HEK293 (cell line): Measurements from ENCODE around the gene CCP110.

Experiments
- ZNF658 ChIP-seq: fragments of 450-650 bp; formaldehyde crosslinking; IDR thresholded peaks from 2 replicates; pipeline ENCODE4; 2016; ENCODE audit warnings: missing biosample characterization, missing genetic modification characterization
- TF ChIP-seq, protein P1 (sequence below): fragments of 450-650 bp; formaldehyde crosslinking; IDR thresholded peaks from 2 replicates; pipeline ENCODE4 v1.5.1; 2016; ENCODE audit warnings: missing biosample characterization, missing genetic modification characterization

DNA sequence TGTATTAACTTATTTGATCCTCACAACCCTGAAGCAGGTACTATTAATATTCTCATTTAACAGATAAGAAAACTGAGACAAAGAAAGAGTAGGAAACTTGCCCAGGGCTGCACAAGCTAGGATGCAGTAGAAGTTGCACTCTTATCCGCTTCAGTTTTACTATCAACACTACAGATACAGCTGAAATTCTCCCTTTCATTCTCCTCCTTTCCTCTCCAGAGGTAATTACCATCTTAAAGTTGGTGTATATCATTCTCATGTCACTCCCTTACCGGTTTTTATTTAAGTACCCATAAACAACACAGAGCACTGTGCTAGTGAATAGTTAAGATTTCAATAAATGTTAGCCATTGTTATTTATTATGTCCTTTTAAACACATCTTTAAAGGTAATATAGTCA, 5.4 kb upstream of the CCP110 start:
- TF ChIP-seq, protein P1, sequence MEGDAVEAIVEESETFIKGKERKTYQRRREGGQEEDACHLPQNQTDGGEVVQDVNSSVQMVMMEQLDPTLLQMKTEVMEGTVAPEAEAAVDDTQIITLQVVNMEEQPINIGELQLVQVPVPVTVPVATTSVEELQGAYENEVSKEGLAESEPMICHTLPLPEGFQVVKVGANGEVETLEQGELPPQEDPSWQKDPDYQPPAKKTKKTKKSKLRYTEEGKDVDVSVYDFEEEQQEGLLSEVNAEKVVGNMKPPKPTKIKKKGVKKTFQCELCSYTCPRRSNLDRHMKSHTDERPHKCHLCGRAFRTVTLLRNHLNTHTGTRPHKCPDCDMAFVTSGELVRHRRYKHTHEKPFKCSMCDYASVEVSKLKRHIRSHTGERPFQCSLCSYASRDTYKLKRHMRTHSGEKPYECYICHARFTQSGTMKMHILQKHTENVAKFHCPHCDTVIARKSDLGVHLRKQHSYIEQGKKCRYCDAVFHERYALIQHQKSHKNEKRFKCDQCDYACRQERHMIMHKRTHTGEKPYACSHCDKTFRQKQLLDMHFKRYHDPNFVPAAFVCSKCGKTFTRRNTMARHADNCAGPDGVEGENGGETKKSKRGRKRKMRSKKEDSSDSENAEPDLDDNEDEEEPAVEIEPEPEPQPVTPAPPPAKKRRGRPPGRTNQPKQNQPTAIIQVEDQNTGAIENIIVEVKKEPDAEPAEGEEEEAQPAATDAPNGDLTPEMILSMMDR (tag by site-specific recombination): no peak
- no peak for TF ChIP-seq ZNF658 (tag by site-specific recombination)
